ENCODE data around the gene KCNS3.
A peak's percentile ranks its signal among the peaks of the same experiment; 100 is the strongest.

KCNS3 gene

DNA sequence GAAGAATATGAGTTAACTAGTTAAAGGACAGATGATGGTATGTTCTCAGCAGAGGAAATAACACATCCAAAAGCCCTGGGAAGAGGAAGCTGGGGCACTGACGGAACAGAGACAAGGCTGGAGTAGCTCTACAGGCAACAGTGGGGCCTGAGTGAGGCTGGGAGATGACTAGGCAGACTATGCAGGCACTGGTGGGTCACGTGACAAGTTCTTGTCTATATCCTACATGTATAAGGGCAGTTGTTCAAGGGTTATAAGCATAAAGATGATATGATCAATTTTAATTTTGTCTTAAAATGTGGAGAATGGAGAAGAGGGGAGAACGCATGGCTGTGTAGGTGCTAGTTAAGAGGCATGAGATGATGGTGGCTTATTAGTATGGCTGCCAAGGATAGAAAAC, 68.6 kb downstream of the KCNS3 start:
- no peak overlapping the region for H4K91ac ChIP-seq (ENCODE audit: low read length)
- H3K79me1 ChIP-seq (replicated peaks; ENCODE audit: low read length, poor library complexity, severe bottlenecking): no peaks in the 10 kb centered on the region
- no peaks in the 10 kb centered on the region for H3K4me1 ChIP-seq (ENCODE audit: control insufficient read depth, insufficient read depth, low read depth, low read length)
- no peak overlapping the region for H2BK120ac ChIP-seq (ENCODE audit: low read depth, low read length)
- H2BK12ac ChIP-seq (ENCODE audit: low read length in 2 of 2): no peak overlapping the region
- no peak overlapping the region for H2AK5ac ChIP-seq (ENCODE audit: low read length, severe bottlenecking)
- no peak overlapping the region for H3K9ac ChIP-seq (ENCODE audit: low read length)
- H2BK5ac ChIP-seq (ENCODE audit: low read depth, low read length, poor library complexity, severe bottlenecking): no peak overlapping the region
- H3K27me3 ChIP-seq (ENCODE audit: control insufficient read depth in 1 of 2, insufficient read depth in 1 of 2, low read length in 2 of 2): peaks cover 10 to 12% of the 10 kb centered on the region in 2 experiments
- H3K36me3 ChIP-seq (ENCODE audit: control insufficient read depth in 1 of 2, insufficient read depth in 2 of 2, low read depth in 1 of 2, low read length in 2 of 2): no peaks in the 10 kb centered on the region
- no peak overlapping the region for H3K4me3 ChIP-seq (ENCODE audit: insufficient read depth in 1 of 2, low read depth in 1 of 2, low read length in 2 of 2)
- H2AFZ ChIP-seq (ENCODE audit: low read depth, low read length): no peak overlapping the region
- no peak overlapping the region for H3K14ac ChIP-seq (ENCODE audit: low read length in 2 of 2)
- no peak overlapping the region for H3K27ac ChIP-seq (ENCODE audit: low read length, poor library complexity, severe bottlenecking)
- no peak overlapping the region for H4K8ac ChIP-seq (ENCODE audit: low read length)
- H3K18ac ChIP-seq (ENCODE audit: low read depth in 1 of 2, low read length in 2 of 2): peak overlapping the region in 1 of 2 experiments; percentile 11
- no peak overlapping the region for H3K4me2 ChIP-seq (ENCODE audit: low read length, poor library complexity, severe bottlenecking)
- H3K23ac ChIP-seq (ENCODE audit: low read length in 2 of 2): peak overlapping the region in 1 of 2 experiments; percentile 67
- H3K4ac ChIP-seq (ENCODE audit: low read depth in 1 of 2, low read length in 2 of 2): no peak overlapping the region
- H3K9me3 ChIP-seq (ENCODE audit: control insufficient read depth, low read length): no peaks in the 10 kb centered on the region
- 79% methylated on average over 3 of the region's 3 CpGs for WGBS
- no peak overlapping the region for H2BK15ac ChIP-seq (ENCODE audit: low read depth, poor library complexity, severe bottlenecking)
- DNase-seq: no peak

DNA sequence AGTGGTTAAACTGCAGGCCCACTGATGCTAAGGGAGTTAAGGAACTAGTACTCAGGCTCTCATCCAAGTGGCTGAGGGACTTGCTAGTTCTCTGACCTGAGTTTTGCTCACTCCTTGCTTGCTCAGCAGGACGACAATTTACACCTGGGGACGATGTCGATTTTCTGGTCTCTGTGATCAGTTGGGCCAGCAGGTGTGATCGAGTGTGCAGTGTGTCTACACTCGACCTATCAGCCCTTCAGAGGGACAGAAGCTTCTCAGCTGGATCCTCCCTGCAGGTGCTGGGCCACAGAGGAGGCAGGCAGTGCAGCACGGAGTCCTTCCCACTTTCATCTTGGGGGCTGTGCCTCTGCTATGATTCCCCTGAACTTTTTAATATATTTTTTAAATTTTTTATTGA, 71.5 kb downstream of the KCNS3 start:
- no peaks in the 10 kb centered on the region for H3K36me3 ChIP-seq (ENCODE audit: control insufficient read depth in 1 of 2, insufficient read depth in 2 of 2, low read depth in 1 of 2, low read length in 2 of 2)
- no peak overlapping the region for H2AK5ac ChIP-seq (ENCODE audit: low read length, severe bottlenecking)
- no peak overlapping the region for H4K91ac ChIP-seq (ENCODE audit: low read length)
- no peaks in the 10 kb centered on the region for H3K79me1 ChIP-seq (replicated peaks; ENCODE audit: low read length, poor library complexity, severe bottlenecking)
- peaks cover 10% of the 10 kb centered on the region in 2 experiments for H3K27me3 ChIP-seq (ENCODE audit: control insufficient read depth in 1 of 2, insufficient read depth in 1 of 2, low read length in 2 of 2)
- peak overlapping the region; percentile 26 for H2BK15ac ChIP-seq (ENCODE audit: low read depth, poor library complexity, severe bottlenecking)
- H4K8ac ChIP-seq (ENCODE audit: low read length): no peak overlapping the region
- H3K23ac ChIP-seq (ENCODE audit: low read length in 2 of 2): no peak overlapping the region
- no peak overlapping the region for H3K4me3 ChIP-seq (ENCODE audit: insufficient read depth in 1 of 2, low read depth in 1 of 2, low read length in 2 of 2)
- no peak overlapping the region for H2BK12ac ChIP-seq (ENCODE audit: low read length in 2 of 2)
- H3K14ac ChIP-seq (ENCODE audit: low read length in 2 of 2): no peak overlapping the region
- H3K9ac ChIP-seq (ENCODE audit: low read length): no peak overlapping the region
- H3K4me1 ChIP-seq (ENCODE audit: control insufficient read depth, insufficient read depth, low read depth, low read length): no peaks in the 10 kb centered on the region
- no peak overlapping the region for H2BK120ac ChIP-seq (ENCODE audit: low read depth, low read length)
- no peak overlapping the region for H3K4ac ChIP-seq (ENCODE audit: low read depth in 1 of 2, low read length in 2 of 2)
- WGBS: 66% methylated on average over 5 of the region's 6 CpGs
- H3K4me2 ChIP-seq (ENCODE audit: low read length, poor library complexity, severe bottlenecking): no peak overlapping the region
- no peak overlapping the region for H3K27ac ChIP-seq (ENCODE audit: low read length, poor library complexity, severe bottlenecking)
- no peak for DNase-seq
- no peak overlapping the region for H2BK5ac ChIP-seq (ENCODE audit: low read depth, low read length, poor library complexity, severe bottlenecking)
- no peaks in the 10 kb centered on the region for H3K9me3 ChIP-seq (ENCODE audit: control insufficient read depth, low read length)
- H3K18ac ChIP-seq (ENCODE audit: low read depth in 1 of 2, low read length in 2 of 2): no peak overlapping the region
- H2AFZ ChIP-seq (ENCODE audit: low read depth, low read length): no peak overlapping the region

DNA sequence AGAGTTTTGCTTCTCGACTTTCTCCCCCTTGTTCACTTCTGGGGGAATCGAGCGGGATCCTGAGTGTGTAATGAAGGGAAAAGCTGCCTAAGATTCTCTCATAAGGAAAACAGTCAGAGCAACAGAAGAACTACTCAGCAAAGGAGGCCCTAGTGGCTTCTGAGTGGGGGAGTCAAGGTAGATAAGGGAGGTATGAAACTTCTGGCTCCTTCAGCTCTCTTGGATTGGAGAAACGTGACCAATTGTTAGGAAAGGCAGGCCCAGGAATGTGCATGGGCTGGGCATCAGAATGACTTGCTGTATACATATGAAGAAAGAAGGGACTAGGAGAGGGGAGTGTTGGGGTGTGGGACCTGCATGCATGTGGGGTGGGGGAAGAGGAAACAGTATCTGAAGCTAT, 73.1 kb downstream of the KCNS3 start:
- Histone ChIP-seq H2BK120ac (ENCODE audit: low read depth, low read length) (no peak overlapping the region), H3K14ac (ENCODE audit: low read length in 2 of 2) (no peak overlapping the region), H2BK15ac (ENCODE audit: low read depth, poor library complexity, severe bottlenecking) (no peak overlapping the region), H3K36me3 (ENCODE audit: control insufficient read depth in 1 of 2, insufficient read depth in 2 of 2, low read depth in 1 of 2, low read length in 2 of 2) (no peaks in the 10 kb centered on the region), H2AFZ (ENCODE audit: low read depth, low read length) (no peak overlapping the region), H3K4me3 (ENCODE audit: insufficient read depth in 1 of 2, low read depth in 1 of 2, low read length in 2 of 2) (no peak overlapping the region), H4K91ac (ENCODE audit: low read length) (no peak overlapping the region), H3K4me1 (ENCODE audit: control insufficient read depth, insufficient read depth, low read depth, low read length) (no peaks in the 10 kb centered on the region), H3K9me3 (ENCODE audit: control insufficient read depth, low read length) (no peaks in the 10 kb centered on the region), H3K4ac (ENCODE audit: low read depth in 1 of 2, low read length in 2 of 2) (no peak overlapping the region), H2BK5ac (ENCODE audit: low read depth, low read length, poor library complexity, severe bottlenecking) (no peak overlapping the region), H3K27me3 (ENCODE audit: control insufficient read depth in 1 of 2, insufficient read depth in 1 of 2, low read length in 2 of 2) (peaks cover 4 to 15% of the 10 kb centered on the region in 2 experiments), H3K27ac (ENCODE audit: low read length, poor library complexity, severe bottlenecking) (no peak overlapping the region), H3K79me1 (replicated peaks; ENCODE audit: low read length, poor library complexity, severe bottlenecking) (no peaks in the 10 kb centered on the region), H2BK12ac (ENCODE audit: low read length in 2 of 2) (no peak overlapping the region), H2AK5ac (ENCODE audit: low read length, severe bottlenecking) (no peak overlapping the region), H3K23ac (ENCODE audit: low read length in 2 of 2) (no peak overlapping the region), H3K18ac (ENCODE audit: low read depth in 1 of 2, low read length in 2 of 2) (no peak overlapping the region), H3K9ac (ENCODE audit: low read length) (no peak overlapping the region), H4K8ac (ENCODE audit: low read length) (no peak overlapping the region), H3K4me2 (ENCODE audit: low read length, poor library complexity, severe bottlenecking) (no peak overlapping the region)
- WGBS: 85% methylated on average over 2 of the region's 4 CpGs
- DNase-seq: no peak

DNA sequence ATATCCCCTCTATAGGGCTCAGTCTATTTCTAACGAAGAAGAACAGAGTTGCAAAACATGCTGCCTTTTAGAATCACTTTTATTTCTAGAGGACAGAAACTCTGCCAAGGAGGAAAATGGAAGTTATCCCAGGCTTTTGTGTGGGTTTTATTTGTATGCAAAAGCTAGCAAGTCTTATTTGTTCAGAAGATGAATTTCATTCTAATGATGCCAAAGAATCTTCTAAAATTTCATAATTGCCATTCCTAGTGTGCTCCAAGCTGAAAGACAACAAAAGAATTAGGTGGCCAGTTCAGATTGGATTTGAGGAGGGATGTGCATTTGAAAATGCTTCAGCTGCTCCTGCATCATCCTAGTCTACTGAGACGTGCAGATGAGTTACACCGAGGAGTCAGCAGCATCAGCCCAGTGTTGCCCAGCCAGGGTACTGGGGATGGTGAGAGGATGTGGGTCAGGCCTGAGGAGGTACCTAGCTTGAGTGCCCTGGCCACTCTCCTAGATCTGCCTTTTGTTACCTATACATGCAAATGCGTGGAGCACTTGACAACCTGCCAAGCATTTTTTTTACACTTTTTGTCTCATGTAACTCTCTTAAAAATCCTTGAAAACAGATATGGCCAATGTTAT, 80.1 kb downstream of the KCNS3 start:
- H3K36me3 ChIP-seq (ENCODE audit: control insufficient read depth in 1 of 2, insufficient read depth in 2 of 2, low read depth in 1 of 2, low read length in 2 of 2): no peaks in the 10 kb centered on the region
- H2AFZ ChIP-seq (ENCODE audit: low read depth, low read length): no peak overlapping the region
- no peak overlapping the region for H2BK15ac ChIP-seq (ENCODE audit: low read depth, poor library complexity, severe bottlenecking)
- H3K14ac ChIP-seq (ENCODE audit: low read length in 2 of 2): no peak overlapping the region
- DNase-seq: no peak
- no peak overlapping the region for H3K4me2 ChIP-seq (ENCODE audit: low read length, poor library complexity, severe bottlenecking)
- 87% methylated on average over 3 of the region's 4 CpGs for WGBS
- no peak overlapping the region for H4K91ac ChIP-seq (ENCODE audit: low read length)
- H3K79me1 ChIP-seq (replicated peaks; ENCODE audit: low read length, poor library complexity, severe bottlenecking): no peaks in the 10 kb centered on the region
- peaks cover 7% of the 10 kb centered on the region for H3K4me1 ChIP-seq (ENCODE audit: control insufficient read depth, insufficient read depth, low read depth, low read length)
- no peak overlapping the region for H2BK120ac ChIP-seq (ENCODE audit: low read depth, low read length)
- H3K4me3 ChIP-seq (ENCODE audit: insufficient read depth in 1 of 2, low read depth in 1 of 2, low read length in 2 of 2): no peak overlapping the region
- H3K27ac ChIP-seq (ENCODE audit: low read length, poor library complexity, severe bottlenecking): no peak overlapping the region
- H2BK5ac ChIP-seq (ENCODE audit: low read depth, low read length, poor library complexity, severe bottlenecking): no peak overlapping the region
- no peak overlapping the region for H3K9ac ChIP-seq (ENCODE audit: low read length)
- no peak overlapping the region for H4K8ac ChIP-seq (ENCODE audit: low read length)
- no peak overlapping the region for H2BK12ac ChIP-seq (ENCODE audit: low read length in 2 of 2)
- no peak overlapping the region for H2AK5ac ChIP-seq (ENCODE audit: low read length, severe bottlenecking)
- no peaks in the 10 kb centered on the region for H3K9me3 ChIP-seq (ENCODE audit: control insufficient read depth, low read length)
- H3K18ac ChIP-seq (ENCODE audit: low read depth in 1 of 2, low read length in 2 of 2): no peak overlapping the region
- H3K4ac ChIP-seq (ENCODE audit: low read depth in 1 of 2, low read length in 2 of 2): no peak overlapping the region
- peaks cover 4 to 18% of the 10 kb centered on the region in 2 experiments for H3K27me3 ChIP-seq (ENCODE audit: control insufficient read depth in 1 of 2, insufficient read depth in 1 of 2, low read length in 2 of 2)
- no peak overlapping the region for H3K23ac ChIP-seq (ENCODE audit: low read length in 2 of 2)
